Measurements from ENCODE around the gene SRCAP. TPM values are rescaled to one million over a fixed set of nuclear protein-coding genes. Genes with fewer than 3 reads are reported as not detected.

The SRCAP gene
- polyA plus RNA-seq, 1 donor: 37.1 TPM

DNA sequence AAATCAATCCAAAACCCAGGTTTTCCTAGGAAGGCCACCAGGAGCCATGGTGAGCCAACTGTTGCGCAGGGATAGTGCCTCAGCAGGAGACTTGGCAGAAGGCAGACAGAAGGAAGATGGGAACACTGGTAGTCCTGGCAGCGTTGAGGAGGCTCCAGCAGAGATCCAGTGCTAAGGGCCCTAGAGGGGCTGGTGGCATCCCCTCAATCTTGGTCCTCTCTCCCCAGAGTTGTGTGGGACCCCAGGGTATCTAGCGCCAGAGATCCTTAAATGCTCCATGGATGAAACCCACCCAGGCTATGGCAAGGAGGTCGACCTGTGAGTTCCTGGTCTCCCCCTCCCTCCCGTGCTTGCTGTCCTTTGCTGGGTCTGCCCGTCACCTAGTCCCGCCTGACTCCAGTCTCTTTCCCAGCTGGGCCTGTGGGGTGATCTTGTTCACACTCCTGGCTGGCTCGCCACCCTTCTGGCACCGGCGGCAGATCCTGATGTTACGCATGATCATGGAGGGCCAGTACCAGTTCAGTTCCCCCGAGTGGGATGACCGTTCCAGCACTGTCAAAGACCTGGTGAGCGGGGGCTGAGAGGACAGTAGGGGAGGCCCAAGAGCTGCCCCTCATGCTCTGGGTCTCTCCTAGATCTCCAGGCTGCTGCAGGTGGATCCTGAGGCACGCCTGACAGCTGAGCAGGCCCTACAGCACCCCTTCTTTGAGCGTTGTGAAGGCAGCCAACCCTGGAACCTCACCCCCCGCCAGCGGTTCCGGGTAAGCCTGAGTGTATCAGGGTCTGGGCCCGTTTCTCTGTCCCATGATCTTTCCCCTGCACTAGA, 57.2 kb downstream of the SRCAP start:
- no peak for DNase-seq

DNA sequence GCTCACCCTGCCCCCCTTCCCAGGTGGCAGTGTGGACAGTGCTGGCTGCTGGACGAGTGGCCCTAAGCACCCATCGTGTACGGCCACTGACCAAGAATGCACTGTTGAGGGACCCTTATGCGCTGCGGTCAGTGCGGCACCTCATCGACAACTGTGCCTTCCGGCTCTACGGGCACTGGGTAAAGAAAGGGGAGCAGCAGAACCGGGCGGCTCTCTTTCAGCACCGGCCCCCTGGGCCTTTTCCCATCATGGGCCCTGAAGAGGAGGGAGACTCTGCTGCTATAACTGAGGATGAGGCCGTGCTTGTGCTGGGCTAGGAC, 57.8 kb downstream of the SRCAP start:
- DNase-seq: no peak

DNA sequence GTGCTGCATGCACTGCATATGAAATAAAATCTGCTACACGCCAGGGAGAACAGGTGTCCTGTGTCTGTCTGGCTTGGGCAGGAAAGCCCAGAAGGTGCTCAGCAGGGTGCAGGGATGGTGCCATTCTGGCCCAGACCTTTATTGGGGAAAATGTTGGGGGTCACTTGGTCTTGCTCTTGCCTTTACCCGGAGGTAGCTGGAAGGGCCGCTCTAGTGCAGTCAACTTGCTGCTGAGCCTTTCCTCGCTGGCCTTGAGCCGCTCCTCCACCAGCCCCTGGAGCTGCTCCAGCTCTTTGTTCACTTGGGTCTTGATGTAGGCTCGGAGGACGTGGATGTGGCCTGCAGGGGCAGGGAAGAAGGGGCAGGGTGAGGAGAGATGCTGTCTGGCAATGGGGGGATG, 58.3 kb downstream of the SRCAP start:
- no peak for DNase-seq

DNA sequence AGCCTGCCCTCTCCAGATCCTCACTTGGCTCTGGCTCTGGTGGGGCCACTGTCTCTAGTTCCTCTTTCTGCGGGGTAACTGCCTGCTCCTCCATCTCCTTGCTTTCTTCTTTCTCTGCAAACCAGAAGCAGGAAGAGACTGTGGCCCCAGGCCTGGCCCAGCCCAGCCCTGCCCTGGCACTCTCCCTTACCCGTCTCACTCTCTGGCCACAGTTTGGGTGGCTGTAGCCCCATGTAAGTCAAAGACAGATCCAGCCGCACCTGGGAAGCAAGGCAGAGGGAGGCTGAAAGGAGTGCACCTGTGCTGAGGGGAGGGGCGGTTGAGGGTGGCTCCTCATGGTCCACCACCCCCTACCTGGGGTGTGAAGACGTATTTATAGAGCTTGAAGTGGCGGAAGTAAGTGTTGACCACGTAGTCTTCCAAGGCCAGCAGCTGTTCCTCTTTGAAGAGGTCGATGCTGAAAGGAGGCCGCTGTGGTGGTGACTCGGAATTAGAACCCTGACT, 60.1 kb downstream of the SRCAP start:
- DNase-seq: no peak

DNA sequence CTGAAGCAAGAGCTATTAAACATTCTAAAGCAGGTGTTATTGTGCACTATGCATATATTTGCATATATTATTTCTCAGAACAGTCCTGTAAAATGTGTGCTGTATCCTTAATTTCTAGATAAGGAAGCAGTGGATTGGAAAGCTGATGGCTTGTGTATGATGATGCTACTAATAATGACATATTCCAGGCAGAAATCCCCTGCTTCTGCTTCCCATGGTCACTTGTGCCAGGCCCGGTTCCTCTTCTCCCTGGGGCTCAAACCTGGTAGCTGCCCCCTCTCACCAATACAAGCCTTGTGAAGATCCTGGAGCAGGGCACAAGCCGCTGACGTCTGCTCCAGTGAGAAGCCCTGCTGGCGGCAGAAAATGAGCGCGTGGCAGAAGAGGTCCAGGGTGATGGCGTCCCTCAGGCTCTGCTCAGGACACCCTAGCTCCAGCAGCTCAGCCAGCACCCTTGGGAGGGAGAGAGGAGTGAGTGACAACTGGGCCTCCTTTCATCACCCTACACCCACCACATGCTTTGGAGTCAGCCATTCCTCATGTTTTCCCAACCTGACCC, 61.1 kb downstream of the SRCAP start:
- no peak for DNase-seq

DNA sequence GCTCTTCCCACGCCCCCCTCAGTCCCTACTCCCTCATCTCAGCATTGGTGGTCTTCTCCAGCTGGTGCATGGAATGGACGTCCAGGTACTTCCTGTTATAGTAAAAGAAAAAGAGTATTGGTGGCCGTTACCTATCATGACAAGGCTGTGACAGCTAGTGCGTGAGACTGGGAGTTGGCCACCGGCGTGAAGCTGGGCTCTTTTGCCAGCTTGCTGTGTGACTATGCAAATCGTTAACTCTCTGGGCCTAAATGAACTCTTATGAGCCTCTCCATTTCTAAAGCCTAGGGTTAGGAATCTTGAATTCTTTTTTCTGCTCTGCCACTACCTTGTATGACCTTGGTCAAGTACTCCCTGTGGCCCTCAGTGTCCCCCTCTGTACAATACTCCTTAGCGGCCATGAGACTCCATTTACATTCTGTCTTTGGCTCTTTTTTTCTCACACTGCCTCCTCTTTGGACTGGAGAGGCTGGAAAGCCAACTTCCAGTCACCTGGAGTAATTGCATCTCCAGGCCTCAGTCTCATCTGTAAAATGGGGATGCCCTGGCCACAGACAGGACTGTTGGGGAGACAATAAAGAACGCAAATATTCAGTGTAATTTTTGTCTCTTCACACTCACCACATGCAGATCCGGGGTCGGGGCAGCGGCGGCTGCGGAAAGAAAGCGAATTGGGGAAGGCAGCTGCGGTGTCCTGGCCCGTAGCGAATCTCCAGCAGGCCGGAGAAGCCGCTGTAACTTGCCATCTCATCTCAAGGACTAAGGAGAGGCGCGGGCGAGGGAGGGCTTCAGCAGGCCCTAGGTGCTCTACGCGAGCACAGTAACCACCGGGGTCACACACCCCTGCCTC, 61.8 kb downstream of the SRCAP start:
- no peak for DNase-seq

DNA sequence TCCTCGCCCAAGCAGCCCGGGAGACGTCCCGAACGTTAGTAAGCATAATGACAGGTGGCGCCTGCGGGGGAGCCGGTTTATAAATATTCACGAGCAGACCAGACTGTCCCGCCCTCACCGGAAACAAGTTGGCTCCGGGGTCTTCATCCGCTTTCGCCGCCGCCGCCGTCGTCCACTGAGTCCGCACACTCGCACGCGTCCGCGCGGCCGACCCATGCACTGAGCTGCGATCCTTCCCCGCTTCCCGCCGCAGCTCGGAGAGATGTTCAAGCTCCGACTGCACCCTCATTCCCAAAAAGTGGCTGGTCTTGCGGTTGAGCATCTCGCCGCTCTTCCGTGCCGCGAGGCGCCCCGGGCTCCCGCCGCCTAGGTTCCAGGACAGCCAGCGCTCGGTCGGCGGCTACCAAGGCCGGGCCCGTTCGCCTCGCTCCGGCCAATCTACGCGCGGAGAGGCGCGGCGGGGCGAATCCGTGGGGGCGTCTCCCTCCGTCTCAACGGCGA, 62.5 kb downstream of the SRCAP start:
- no peak for DNase-seq

DNA sequence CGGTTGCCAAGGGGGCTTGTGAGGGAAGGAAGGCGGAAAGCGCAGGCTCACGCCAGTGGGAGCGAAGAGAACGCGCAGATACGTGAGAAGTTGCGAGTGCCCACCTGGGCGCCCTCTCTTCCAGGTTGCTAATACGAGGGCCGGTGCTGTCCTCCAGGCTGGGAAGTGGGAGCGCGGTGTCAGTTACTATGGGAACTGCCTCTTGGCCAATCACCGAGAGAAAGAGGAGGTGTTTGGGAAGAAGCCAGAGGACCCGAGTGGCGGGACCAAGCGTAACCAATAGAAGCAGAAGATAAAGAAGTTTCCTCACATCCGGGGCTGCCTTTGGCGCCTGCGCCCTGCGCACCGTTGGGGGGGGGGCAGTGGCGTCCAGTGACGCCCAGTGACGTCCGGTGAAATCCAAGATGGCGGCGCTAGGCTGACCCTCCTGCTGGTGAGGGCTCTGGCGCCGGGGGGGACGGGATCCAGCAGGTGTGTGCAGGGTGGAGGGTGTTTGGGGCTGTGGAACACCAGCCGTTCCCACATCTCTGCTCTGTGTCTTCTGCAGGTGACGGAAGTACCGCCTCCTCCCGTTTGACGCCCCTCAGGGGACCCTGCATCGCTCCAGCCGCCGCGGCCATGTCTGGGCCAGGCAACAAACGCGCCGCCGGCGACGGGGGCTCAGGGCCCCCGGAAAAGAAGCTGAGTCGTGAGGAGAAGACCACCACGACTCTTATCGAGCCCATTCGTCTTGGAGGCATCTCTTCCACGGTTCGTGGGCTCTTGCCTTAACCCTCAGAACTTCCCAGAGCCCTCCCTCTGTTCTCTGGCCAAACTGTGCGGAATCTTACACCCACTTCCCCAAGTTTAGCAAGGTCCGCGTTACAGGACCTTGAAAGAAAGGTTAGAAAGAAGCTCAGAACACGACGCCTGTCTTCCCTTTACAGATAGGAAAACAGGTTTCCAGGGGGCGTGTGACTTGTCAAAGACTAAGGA, 63.2 kb downstream of the SRCAP start, which contains the start of the genes CFAP119 and RNF40:
CFAP119 (minus strand) TSS at position 135 of the 975 bp plus-strand sequence. CDS start 314 bp downstream, outside the sequence.
RNF40 (plus strand) TSS at position 395 of the 975 bp plus-strand sequence; CDS start at position 619, 224 bp downstream.
- peak; percentile 98 for DNase-seq

DNA sequence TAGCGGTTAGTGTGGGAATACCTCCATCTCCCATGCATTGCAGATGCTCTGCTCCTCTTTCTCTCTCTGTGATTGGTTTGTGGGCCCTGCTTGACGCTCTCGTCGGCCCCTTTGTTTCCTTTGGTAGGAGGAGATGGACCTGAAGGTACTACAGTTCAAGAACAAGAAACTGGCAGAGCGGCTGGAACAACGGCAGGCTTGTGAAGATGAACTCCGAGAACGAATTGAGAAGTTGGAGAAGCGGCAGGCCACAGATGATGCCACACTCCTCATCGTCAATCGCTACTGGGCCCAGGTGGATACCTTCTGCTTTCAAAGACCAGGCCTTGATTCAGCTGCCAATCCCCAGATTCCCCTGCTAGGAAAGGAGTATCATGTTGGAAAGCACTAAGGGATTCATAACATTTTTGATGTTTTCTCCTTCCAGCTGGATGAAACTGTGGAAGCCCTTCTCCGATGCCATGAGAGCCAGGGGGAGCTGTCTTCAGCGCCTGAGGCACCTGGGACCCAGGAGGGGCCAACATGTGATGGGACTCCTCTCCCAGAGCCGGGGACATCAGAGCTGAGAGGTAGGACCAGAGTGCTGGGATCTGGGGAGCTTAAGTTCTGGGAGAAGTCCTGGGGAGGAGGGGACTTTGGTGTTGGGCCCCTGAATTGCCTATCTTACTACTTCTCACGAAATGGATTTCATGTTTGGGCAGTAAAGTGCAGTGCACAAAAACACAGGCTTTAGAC, 64.2 kb downstream of the SRCAP start:
- no peak for DNase-seq

DNA sequence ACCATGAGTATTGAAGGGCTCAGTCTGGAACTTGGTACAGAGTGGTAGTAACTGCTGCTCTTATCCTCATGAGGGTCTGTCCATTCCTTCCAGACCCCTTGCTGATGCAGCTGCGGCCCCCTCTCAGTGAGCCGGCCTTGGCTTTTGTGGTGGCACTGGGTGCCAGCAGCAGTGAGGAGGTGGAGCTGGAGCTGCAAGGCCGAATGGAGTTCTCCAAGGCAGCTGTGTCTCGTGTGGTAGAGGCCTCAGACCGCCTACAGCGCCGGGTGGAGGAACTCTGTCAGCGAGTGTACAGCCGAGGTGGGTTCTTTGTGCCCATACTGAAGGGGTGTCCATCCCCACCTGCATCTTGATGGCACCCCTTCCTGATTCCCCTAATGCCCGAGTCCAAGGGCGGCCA, 65.1 kb downstream of the SRCAP start:
- no peak for DNase-seq

DNA sequence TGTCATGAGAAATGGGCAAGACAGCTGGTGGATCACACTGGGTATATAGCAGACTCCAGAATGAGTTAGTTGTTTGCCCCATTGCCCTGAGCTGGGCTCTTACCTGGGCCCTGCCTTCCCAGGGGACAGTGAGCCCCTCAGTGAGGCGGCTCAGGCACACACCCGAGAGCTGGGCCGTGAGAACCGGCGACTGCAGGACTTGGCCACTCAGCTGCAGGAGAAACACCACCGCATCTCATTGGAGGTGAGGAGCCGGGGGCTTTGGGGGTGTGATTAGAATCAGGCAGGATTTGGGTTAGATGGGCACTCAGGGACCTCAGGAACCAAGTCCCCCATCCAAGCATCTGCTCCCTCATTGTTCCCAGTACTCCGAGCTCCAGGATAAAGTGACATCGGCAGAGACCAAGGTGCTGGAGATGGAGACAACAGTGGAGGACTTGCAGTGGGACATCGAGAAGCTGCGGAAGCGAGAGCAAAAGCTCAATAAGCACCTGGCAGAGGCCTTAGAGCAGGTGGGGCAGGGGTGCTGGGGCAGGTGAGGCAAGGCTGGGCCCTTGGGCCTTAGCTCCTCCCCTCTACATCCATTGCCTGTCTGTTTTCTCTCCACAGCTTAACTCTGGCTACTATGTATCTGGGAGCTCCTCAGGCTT, 66.0 kb downstream of the SRCAP start:
- DNase-seq: no peak

DNA sequence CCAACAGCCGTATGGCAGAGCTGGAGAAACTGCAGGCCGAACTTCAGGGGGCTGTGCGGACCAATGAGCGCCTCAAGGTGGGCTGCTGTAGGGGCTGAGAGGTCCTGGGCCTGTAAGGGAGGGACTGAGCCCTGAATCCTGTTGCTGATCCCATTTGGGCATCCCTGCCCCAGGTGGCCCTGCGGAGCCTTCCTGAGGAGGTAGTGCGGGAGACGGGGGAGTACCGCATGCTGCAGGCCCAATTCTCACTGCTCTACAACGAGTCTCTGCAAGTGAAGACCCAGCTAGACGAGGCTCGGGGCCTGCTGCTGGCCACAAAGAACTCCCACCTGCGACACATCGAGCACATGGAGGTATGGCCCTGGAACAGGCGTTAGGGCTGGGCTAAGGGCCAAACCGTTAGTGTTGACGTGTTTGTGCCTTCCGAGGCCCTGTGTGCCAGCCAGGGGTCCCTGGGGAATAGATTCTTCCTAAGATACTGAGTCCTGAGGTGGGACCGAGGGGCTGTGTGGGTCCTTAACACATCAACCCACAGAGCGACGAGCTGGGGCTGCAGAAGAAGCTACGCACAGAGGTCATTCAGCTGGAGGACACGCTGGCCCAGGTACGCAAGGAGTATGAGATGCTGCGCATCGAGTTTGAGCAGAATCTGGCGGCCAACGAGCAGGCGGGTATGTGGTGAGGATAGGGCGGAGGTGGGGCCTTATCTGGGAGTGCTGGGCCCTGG, 67.4 kb downstream of the SRCAP start:
- DNase-seq: no peak

DNA sequence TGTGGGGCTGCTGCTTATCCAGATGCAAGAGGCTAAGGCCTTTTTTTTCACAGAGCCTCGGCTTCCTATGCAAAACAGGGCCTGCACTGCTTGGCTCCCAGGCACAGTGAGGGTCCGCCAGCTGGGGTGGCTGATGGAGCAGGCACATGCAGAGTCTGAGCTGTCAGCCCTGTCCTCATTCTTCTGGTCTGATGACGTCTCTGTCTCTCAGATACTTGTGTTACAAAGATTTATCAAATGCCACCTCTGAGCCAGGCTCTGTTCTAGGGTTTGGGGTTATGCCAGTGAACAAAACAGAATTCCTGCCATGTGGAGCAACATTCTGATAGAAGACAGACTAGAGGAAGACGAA, 67.9 kb downstream of the SRCAP start:
- DNase-seq: no peak

DNA sequence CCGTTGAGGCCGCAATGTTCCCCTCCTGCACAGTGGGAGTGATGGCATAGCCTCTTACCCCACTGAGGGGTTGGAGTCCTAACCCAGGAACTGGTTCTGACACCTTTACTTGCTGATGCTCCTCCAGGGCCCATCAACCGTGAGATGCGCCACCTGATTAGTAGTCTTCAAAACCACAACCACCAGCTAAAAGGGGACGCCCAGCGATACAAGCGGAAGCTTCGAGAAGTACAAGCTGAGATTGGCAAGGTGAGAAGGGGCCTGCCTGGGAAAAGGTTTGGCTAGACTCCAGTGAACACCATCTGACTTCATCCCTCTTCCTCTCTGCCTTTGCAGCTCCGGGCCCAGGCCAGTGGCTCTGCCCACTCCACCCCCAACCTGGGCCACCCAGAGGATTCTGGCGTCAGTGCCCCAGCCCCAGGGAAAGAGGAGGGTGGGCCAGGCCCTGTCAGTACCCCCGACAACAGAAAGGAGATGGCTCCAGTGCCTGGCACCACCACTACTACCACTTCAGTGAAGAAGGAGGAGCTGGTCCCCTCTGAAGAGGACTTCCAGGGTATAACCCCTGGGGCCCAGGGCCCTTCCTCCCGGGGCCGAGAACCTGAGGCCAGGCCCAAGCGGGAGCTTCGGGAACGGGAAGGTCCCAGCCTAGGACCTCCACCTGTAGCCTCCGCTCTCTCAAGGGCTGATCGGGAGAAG, 68.9 kb downstream of the SRCAP start:
- no peak for DNase-seq

DNA sequence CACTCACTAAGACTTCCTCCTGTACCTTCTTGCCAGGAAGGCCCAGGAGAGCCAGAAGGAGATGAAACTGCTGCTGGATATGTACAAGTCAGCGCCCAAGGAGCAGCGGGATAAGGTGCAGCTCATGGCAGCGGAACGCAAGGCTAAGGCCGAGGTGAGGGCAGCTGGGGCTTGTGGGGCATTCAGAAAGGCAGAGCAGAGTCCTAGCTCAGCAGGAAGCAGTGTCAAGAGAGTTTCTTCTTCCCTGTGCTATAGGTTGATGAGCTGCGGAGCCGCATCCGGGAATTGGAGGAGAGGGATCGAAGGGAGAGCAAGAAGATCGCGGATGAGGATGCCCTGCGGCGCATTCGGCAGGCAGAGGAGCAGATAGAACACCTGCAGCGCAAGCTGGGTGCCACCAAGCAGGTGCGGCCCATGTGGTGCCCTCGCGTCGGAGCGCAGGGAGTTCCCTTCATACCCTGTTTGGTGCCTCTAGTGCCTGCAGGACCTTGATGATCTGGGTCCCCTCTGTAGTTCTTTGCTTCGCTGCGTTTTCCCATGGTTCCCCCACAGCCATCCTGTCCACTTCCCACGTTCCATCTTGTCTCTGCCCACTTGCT, 69.7 kb downstream of the SRCAP start:
- no peak for DNase-seq

DNA sequence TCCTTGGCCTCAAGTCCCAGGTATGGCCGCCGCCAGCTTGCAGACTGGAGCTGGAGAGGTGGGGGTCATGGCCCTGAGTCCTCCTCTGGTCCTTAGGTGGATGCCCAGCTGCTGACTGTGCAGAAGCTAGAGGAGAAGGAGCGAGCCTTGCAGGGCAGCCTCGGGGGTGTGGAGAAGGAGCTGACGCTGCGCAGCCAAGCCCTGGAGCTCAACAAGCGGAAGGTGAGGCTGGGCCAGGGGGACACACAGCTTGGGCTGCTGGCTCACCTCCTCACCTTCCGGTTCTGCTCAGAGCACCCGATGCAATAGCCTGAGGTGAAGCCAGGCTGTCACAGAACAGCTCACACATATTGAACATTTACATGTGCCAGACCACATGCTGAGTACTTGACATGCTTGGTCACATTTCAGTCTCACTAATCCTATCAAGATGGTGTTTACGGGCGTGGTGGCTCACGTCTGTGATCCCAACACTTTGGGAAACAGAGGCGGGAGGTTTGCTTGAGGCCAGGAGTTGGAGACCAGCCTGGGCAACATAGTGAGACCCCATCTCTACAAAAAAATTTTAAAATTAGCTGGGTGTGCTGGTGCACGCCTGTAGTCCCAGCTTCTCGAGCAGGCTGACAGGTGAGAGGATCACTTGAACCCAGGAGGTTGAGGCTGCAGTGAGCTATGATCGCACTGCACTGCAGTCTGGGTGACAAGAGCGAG, 70.6 kb downstream of the SRCAP start:
- DNase-seq: no peak

DNA sequence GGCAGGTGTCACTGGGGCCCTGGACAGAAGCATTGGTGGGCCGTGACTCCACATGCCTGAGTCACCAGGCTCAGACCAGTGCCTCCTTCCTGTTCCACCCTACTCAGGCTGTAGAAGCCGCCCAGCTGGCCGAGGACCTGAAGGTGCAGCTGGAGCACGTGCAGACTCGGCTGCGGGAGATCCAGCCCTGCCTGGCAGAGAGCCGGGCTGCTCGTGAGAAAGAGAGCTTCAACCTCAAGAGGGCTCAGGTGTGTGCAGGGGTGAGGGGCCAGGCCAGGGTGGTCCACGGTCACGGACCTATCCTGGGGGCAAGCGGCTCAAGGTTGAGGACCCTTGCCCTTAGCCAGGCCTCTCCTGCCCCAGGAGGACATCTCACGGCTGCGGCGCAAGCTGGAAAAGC, 72.8 kb downstream of the SRCAP start:
- no peak for DNase-seq

DNA sequence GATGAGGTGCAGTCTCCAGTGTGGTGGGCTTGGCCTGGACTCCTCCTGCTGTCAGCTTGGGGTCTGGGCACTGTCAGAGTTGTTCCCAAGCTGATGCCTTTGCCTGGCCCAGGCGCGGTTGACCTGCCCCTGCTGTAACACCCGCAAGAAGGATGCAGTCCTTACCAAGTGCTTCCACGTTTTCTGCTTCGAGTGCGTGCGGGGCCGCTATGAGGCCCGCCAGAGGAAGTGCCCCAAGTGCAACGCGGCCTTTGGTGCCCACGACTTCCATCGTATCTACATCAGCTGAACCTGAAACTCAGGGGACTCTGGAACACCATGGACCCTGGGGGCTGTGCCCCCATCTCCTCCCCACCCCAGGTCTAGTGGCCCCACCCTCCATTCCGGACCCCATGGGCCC, 74.9 kb downstream of the SRCAP start:
- no peak for DNase-seq

Data from left kidney (tissue), 2 donors.